ENCODE measurements around the gene USP15.

Gene USP15

DNA sequence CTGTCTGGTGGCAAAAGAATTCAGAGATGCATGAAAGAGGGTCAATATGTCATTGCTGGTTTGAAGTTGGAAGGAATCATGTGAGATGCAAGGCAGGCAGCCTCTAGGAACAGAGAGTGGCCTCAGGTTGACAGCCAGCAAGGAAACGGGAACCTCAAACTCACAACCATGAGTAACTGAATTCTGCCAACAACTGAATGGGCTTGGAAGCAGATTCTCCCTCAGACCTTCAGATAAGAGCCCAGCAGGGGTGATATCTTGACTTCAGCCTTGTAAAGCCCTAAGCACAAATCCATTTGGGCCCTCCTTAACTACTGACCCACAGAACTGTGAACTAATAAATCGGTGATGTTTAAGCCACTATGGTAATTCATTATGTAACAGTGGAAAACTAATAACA, 35.8 kb downstream of the USP15 start (continued):
- TF ChIP-seq SETDB1 (IDR thresholded peaks at IDR 0.05; ENCODE audit: insufficient read length, low read length) (no peak), ZNF223 (tag by site-specific recombination; IDR thresholded peaks at IDR 0.05) (no peak), YY2 (tag by site-specific recombination; IDR thresholded peaks at IDR 0.05) (no peak)
- TF ChIP-seq, protein P1, sequence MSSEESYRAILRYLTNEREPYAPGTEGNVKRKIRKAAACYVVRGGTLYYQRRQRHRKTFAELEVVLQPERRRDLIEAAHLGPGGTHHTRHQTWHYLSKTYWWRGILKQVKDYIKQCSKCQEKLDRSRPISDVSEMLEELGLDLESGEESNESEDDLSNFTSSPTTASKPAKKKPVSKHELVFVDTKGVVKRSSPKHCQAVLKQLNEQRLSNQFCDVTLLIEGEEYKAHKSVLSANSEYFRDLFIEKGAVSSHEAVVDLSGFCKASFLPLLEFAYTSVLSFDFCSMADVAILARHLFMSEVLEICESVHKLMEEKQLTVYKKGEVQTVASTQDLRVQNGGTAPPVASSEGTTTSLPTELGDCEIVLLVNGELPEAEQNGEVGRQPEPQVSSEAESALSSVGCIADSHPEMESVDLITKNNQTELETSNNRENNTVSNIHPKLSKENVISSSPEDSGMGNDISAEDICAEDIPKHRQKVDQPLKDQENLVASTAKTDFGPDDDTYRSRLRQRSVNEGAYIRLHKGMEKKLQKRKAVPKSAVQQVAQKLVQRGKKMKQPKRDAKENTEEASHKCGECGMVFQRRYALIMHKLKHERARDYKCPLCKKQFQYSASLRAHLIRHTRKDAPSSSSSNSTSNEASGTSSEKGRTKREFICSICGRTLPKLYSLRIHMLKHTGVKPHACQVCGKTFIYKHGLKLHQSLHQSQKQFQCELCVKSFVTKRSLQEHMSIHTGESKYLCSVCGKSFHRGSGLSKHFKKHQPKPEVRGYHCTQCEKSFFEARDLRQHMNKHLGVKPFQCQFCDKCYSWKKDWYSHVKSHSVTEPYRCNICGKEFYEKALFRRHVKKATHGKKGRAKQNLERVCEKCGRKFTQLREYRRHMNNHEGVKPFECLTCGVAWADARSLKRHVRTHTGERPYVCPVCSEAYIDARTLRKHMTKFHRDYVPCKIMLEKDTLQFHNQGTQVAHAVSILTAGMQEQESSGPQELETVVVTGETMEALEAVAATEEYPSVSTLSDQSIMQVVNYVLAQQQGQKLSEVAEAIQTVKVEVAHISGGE (tag by site-specific recombination; conservative IDR thresholded peaks at IDR 0.05; ENCODE audit: low read depth) = no peak
- TF ChIP-seq, protein P2, sequence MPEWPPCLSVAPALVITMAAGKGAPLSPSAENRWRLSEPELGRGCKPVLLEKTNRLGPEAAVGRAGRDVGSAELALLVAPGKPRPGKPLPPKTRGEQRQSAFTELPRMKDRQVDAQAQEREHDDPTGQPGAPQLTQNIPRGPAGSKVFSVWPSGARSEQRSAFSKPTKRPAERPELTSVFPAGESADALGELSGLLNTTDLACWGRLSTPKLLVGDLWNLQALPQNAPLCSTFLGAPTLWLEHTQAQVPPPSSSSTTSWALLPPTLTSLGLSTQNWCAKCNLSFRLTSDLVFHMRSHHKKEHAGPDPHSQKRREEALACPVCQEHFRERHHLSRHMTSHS (tag by site-specific recombination; IDR thresholded peaks at IDR 0.05) = no peak

DNA sequence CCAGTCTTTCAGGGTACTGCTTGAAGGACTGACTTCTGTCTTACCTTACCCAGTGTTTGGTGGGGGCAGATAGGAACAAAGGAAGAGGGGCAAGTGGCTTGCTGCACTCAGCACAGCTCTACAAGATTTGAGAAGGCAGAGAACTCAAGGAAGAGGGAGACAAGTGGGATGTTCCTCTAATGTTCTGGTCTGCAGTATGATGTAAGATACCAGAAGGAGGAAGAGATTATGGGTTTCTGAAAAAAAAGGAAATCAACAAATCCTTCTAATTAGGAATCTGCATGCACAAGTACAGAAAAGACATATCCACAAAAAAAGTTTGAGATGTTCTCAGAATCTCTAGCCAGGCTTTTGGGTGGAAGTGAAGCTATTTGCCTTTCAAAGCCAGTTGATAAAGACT, 37.1 kb downstream of the USP15 start:
- Histone ChIP-seq H3K4me3 (ENCODE audit: low read depth, low read length) (no peak overlapping the region), H3K27ac (ENCODE audit: extremely low read depth, low read depth, low read length) (no peak overlapping the region), H3K36me3 (ENCODE audit: control insufficient read depth in 2 of 2, insufficient read depth in 1 of 2, low read length in 2 of 2) (peaks cover 0 to 25% of the 10 kb centered on the region in 2 experiments; a peak in 2 of 3 replicates), H3K4me1 (ENCODE audit: control insufficient read depth, insufficient read depth, low read length) (0 out of 2 replicates have a peak, but pooled peaks cover 2% of the 10 kb centered on the region), H3K9me3 (ENCODE audit: control insufficient read depth, insufficient read depth, low read depth, low read length) (no peaks in the 10 kb centered on the region)
- POLR2A ChIA-PET = no interaction called here
- TF ChIP-seq ZFP69B (tag by site-specific recombination; IDR thresholded peaks at IDR 0.05) (no peak), ZNF114 (tag by site-specific recombination; IDR thresholded peaks at IDR 0.05) (no peak), ZNF112 (tag by site-specific recombination; IDR thresholded peaks at IDR 0.05) (no peak), ZNF10 (tag by site-specific recombination; IDR thresholded peaks at IDR 0.05) (no peak), ZNF626 (tag by site-specific recombination; IDR thresholded peaks at IDR 0.05) (no peak), YY1 (tag by site-specific recombination; IDR thresholded peaks at IDR 0.05) (no peak), ZNF223 (tag by site-specific recombination; IDR thresholded peaks at IDR 0.05) (no peak), GLI2 (tag by site-specific recombination; IDR thresholded peaks at IDR 0.05; ENCODE audit: borderline replicate concordance, low read depth) (no peak), ZNF561 (tag by site-specific recombination; IDR thresholded peaks at IDR 0.05; ENCODE audit: borderline replicate concordance) (no peak), ZNF121 (tag by site-specific recombination; IDR thresholded peaks at IDR 0.05) (no peak)
- TF ChIP-seq, protein P3, sequence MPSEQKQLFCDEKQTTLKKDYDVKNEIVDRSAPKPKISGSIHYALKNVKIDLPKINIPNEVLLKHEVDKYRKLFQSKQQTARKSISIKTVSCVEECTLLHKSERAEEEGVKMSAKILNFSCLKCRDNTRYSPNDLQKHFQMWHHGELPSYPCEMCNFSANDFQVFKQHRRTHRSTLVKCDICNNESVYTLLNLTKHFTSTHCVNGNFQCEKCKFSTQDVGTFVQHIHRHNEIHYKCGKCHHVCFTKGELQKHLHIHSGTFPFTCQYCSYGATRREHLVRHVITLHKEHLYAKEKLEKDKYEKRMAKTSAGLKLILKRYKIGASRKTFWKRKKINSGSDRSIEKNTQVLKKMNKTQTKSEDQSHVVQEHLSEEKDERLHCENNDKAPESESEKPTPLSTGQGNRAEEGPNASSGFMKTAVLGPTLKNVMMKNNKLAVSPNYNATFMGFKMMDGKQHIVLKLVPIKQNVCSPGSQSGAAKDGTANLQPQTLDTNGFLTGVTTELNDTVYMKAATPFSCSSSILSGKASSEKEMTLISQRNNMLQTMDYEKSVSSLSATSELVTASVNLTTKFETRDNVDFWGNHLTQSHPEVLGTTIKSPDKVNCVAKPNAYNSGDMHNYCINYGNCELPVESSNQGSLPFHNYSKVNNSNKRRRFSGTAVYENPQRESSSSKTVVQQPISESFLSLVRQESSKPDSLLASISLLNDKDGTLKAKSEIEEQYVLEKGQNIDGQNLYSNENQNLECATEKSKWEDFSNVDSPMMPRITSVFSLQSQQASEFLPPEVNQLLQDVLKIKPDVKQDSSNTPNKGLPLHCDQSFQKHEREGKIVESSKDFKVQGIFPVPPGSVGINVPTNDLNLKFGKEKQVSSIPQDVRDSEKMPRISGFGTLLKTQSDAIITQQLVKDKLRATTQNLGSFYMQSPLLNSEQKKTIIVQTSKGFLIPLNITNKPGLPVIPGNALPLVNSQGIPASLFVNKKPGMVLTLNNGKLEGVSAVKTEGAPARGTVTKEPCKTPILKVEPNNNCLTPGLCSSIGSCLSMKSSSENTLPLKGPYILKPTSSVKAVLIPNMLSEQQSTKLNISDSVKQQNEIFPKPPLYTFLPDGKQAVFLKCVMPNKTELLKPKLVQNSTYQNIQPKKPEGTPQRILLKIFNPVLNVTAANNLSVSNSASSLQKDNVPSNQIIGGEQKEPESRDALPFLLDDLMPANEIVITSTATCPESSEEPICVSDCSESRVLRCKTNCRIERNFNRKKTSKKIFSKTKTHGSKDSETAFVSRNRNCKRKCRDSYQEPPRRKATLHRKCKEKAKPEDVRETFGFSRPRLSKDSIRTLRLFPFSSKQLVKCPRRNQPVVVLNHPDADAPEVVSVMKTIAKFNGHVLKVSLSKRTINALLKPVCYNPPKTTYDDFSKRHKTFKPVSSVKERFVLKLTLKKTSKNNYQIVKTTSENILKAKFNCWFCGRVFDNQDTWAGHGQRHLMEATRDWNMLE (tag by site-specific recombination; conservative IDR thresholded peaks at IDR 0.05; ENCODE audit: low read depth) = no peak
- CTCF ChIA-PET = interaction anchor here (0.7 kb wide), 1 partner anchor 56 kb away, joined by 3 read pairs; no protein-coding TSS in a partner anchor
